Peyer's patch (tissue), 4 donors: Measurements from ENCODE around the gene TP73.

Source experiments
- POLR2A ChIP-seq, 2 donors: fragments of 450-650 bp; IDR thresholded peaks; one replicate each; pipeline ENCODE4 v1.5.1; 2017; ENCODE audit warnings: antibody characterized with exemption in 2 of 2, mild to moderate bottlenecking in 2 of 2, moderate library complexity in 2 of 2
- TF ChIP-seq, protein P1 (sequence below), 6 experiments: fragments of 450-650 bp in 4 of 6; fragments of 200-600 bp in 2 of 6; sonication (generic) in 1 of 6; IDR thresholded peaks; one replicate each; pipeline ENCODE4 v1.5.1; 2017 to 2019; ENCODE audit warnings: antibody characterized with exemption in 6 of 6, mild to moderate bottlenecking in 3 of 6, moderate library complexity in 1 of 6

DNA sequence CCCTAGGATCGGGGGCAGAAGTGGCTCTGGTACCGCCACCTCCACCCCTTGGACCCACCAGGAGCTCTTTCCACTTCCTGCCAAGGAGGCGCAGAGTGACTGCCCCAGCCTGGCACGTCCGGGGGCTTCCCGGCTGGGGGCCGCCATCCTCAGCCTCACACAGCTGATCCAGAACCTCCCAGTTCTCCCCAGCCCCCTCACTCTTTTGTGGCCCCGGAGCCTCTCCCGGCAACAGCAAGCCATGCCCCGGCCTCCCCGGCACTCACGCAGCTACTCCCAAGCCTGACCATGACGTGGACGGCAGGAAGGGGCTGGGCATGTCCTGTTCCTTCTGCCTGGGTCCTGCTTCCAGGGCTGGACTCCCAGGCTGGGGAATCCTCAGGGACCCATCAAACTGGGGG, 17.1 kb downstream of the TP73 start:
- TF ChIP-seq, protein P1, sequence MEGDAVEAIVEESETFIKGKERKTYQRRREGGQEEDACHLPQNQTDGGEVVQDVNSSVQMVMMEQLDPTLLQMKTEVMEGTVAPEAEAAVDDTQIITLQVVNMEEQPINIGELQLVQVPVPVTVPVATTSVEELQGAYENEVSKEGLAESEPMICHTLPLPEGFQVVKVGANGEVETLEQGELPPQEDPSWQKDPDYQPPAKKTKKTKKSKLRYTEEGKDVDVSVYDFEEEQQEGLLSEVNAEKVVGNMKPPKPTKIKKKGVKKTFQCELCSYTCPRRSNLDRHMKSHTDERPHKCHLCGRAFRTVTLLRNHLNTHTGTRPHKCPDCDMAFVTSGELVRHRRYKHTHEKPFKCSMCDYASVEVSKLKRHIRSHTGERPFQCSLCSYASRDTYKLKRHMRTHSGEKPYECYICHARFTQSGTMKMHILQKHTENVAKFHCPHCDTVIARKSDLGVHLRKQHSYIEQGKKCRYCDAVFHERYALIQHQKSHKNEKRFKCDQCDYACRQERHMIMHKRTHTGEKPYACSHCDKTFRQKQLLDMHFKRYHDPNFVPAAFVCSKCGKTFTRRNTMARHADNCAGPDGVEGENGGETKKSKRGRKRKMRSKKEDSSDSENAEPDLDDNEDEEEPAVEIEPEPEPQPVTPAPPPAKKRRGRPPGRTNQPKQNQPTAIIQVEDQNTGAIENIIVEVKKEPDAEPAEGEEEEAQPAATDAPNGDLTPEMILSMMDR (IDR thresholded peaks at IDR 0.05): no peak
- no peak for TF ChIP-seq POLR2A (IDR thresholded peaks at IDR 0.05)
